ENCODE results near the gene SUSD6.

DNA sequence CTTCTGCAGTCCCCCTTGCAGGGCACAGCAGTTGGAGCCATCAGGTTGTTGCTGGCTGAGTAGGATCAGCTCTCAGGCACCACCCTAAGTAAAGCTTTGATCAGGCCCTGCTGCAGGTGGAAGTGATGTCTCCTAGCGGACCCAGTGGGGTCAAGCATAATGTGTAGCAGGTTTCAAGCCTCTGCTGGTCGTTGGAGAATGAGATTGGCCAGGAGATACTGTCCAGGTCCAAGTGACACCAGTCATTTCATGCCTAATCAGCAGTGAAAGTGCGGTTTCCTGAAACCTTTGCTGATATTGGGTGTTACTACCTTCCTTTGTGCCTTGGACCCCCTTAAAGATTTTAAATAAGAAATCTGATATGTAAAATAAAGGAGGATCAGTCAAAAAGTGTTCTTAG is 72.6 kb downstream of the SUSD6 start:
- TF ChIP-seq POLR2A (IDR thresholded peaks at IDR 0.05; ENCODE audit: low read depth, low read length): no peak
- no peak for TF ChIP-seq POLR2AphosphoS5 (IDR thresholded peaks at IDR 0.05; ENCODE audit: low read depth, low read length)
- TF ChIP-seq TAF1 (IDR thresholded peaks at IDR 0.05; ENCODE audit: low read depth, low read length): no peak
- TF ChIP-seq SPI1 (IDR thresholded peaks at IDR 0.05; ENCODE audit: low read depth, low read length): no peak
- TF ChIP-seq POU2F2 (IDR thresholded peaks at IDR 0.05; ENCODE audit: low read depth, low read length): no peak
- TF ChIP-seq PAX5 (IDR thresholded peaks at IDR 0.05; ENCODE audit: insufficient read depth, low read length, severe bottlenecking): no peak

Measured in GM12891 (cell line).